Panc1 (cell line): Measurements from ENCODE around the gene CFH. TPM values are rescaled to one million over a fixed set of nuclear protein-coding genes. Genes with fewer than 3 reads are reported as not detected.

Experiments
- ATAC-seq: fragments of 200-7000 bp; cut with Tn5 transposase; 2 replicates; pipeline ENCODE4 v1.9.1; 2020; ENCODE audit warnings: mild to moderate bottlenecking, moderate library complexity
- BruUV-seq: library from RNA; stranded (reverse); fragments of 400-500 nt; replicated peaks from 2 replicates; lab custom pipeline; 2021; lab: Mats Ljungman, UMichigan
- CTCF ChIA-PET: fragments of 300-600 bp; sonication (Branson Sonifier 250); formaldehyde crosslinking; loops from one replicate; lab custom pipeline; 2022; ENCODE audit warnings: antibody characterized with exemption; lab: Charles Lee
- POLR2A ChIA-PET: fragments of 300-600 bp; sonication (Branson Sonifier 250); formaldehyde crosslinking; loops from one replicate; lab custom pipeline; 2022; ENCODE audit warnings: antibody characterized with exemption; lab: Charles Lee
- DNase-seq: peaks from one replicate; pipeline ENCODE4 v3.0.0-alpha.2; 2010; ENCODE audit warnings: low read depth, low spot score
- H3K27ac ChIP-seq: 2 replicates; pipeline ENCODE4 v1.5.1; 2011; ENCODE audit warnings: mild to moderate bottlenecking, low read length, inconsistent platforms
- H3K27me3 ChIP-seq: fragments of 200-500 bp; sonication (Bioruptor generic); 2 replicates; pipeline ENCODE4 v1.6.0; 2014; ENCODE audit warnings: low read length, inconsistent platforms; ENCODE audit not compliant: control insufficient read depth, insufficient read depth
- H3K36me3 ChIP-seq: fragments of 200-500 bp; sonication (Bioruptor generic); 2 replicates; pipeline ENCODE4 v1.5.1; 2014; ENCODE audit warnings: inconsistent platforms, mild to moderate bottlenecking, low read length, moderate library complexity; ENCODE audit not compliant: control insufficient read depth, insufficient read depth
- H3K4me1 ChIP-seq: 2 replicates; pipeline ENCODE4 v1.5.1; 2011; ENCODE audit warnings: inconsistent platforms, mild to moderate bottlenecking, low read length, moderate library complexity; ENCODE audit not compliant: control insufficient read depth, insufficient read depth
- H3K4me3 ChIP-seq, 2 experiments: 2 replicates each; pipeline ENCODE4 v1.5.1; 2011 to 2012; ENCODE audit warnings: low read depth in 2 of 2, low read length in 2 of 2, mild to moderate bottlenecking in 2 of 2, inconsistent platforms in 1 of 2, moderate library complexity in 1 of 2
- H3K9me3 ChIP-seq: fragments of 200-500 bp; sonication (Bioruptor generic); 2 replicates; pipeline ENCODE4 v1.5.1; 2014; ENCODE audit warnings: low read depth, mild to moderate bottlenecking, inconsistent platforms, low read length, moderate library complexity; ENCODE audit not compliant: control insufficient read depth, insufficient read depth
- CTCF ChIP-seq: fragments of 450-650 bp; IDR thresholded peaks from 2 replicates; pipeline ENCODE4 v1.5.1; 2017; ENCODE audit warnings: mild to moderate bottlenecking
- POLR2AphosphoS5 ChIP-seq: IDR thresholded peaks from 2 replicates; pipeline ENCODE4 v1.6.1; 2012; ENCODE audit warnings: mild to moderate bottlenecking, low read depth, low read length, moderate library complexity
- REST ChIP-seq, 2 experiments: IDR thresholded peaks; 2 replicates each; pipeline ENCODE4 v1.6.1; 2011 to 2012; ENCODE audit warnings: low read depth in 2 of 2, control low read depth in 1 of 2, low read length in 1 of 2, mild to moderate bottlenecking in 1 of 2, moderate library complexity in 1 of 2; ENCODE audit not compliant: insufficient read depth in 1 of 2
- SIN3A ChIP-seq: IDR thresholded peaks from 2 replicates; pipeline ENCODE4 v1.6.1; 2012; ENCODE audit warnings: low read depth, mild to moderate bottlenecking, low read length, moderate library complexity, borderline replicate concordance; ENCODE audit not compliant: insufficient read depth
- TCF7L2 ChIP-seq: IDR thresholded peaks from 2 replicates; pipeline ENCODE4 v1.6.1; 2011; ENCODE audit warnings: mild to moderate bottlenecking, low read depth, low read length, inconsistent platforms
- in situ Hi-C: cut with HindIII; loops from 2 replicates; pipeline ENCODE4 v1.10.0; 2016; ENCODE audit warnings: low sequenced_read_pairs, low pct_unique_long_range_greater_than_20kb
- intact Hi-C: fragments of 100-400 bp; cut with micrococcal nuclease; formaldehyde crosslinking; loops from one replicate; pipeline ENCODE4 v1.10.0; 2022; ENCODE audit not compliant: unreplicated experiment
- total RNA-seq: library from RNA; stranded (reverse); gene quantifications from one replicate; pipeline ENCODE4 v1.2.1, GENCODE V29; 2021; ENCODE audit not compliant: unreplicated experiment

CFH gene
- total RNA-seq, 1 experiment from 2014 or later: 0.36 TPM

- Histone ChIP-seq H3K27ac (no peak overlapping the region), H3K36me3 (no peaks in the 10 kb centered on the region), H3K27me3 (no peaks in the 10 kb centered on the region), H3K4me1 (no peaks in the 10 kb centered on the region), H3K9me3 (no peaks in the 10 kb centered on the region), H3K4me3 (no peak overlapping the region)
- TF ChIP-seq CTCF: peak; percentile 73
- TF ChIP-seq POLR2AphosphoS5: no peak
- TF ChIP-seq SIN3A: no peak
- no peak for TF ChIP-seq TCF7L2
- TF ChIP-seq REST (IDR thresholded peaks at IDR 0.05; ENCODE audit: insufficient read depth in 1 of 2, low read depth in 2 of 2, low read length in 1 of 2): no peak
- ChIA-PET CTCF (no interaction called here), POLR2A (no interaction called here)
- DNase-seq: peak; percentile 36
- intact Hi-C loops (no loop called here), in situ Hi-C loops (no loop called here)
- BruUV-seq: no TSS peak
- ATAC-seq: peak; percentile 63; the same call in 1 of the 2 replicates
These were observed 71.7 kb downstream of the CFH start for GRCh38 chr1:196723325-196724185.

GRCh38 chr1:196732526-196732925 lies 80.7 kb downstream of the CFH start:
- TF ChIP-seq SIN3A: no peak
- TF ChIP-seq TCF7L2: no peak
- no peak for TF ChIP-seq REST (IDR thresholded peaks at IDR 0.05; ENCODE audit: insufficient read depth in 1 of 2, low read depth in 2 of 2, low read length in 1 of 2)
- TF ChIP-seq CTCF: no peak
- no peak for TF ChIP-seq POLR2AphosphoS5
- H3K27ac ChIP-seq: no peak overlapping the region
- intact Hi-C loops (no loop called here), in situ Hi-C loops (no loop called here)
- H3K36me3 ChIP-seq: no peaks in the 10 kb centered on the region
- no peaks in the 10 kb centered on the region for H3K4me1 ChIP-seq
- ChIA-PET POLR2A (no interaction called here), CTCF (no interaction called here)
- peaks cover 2% of the 10 kb centered on the region; the same call in 1 of the 2 replicates for H3K9me3 ChIP-seq
- no peak for DNase-seq
- no TSS peak for BruUV-seq
- no peaks in the 10 kb centered on the region for H3K27me3 ChIP-seq
- no peak overlapping the region for H3K4me3 ChIP-seq
- no peak for ATAC-seq
